Measurements from ENCODE around the gene NPTX1. TPM values are rescaled to one million over a fixed set of nuclear protein-coding genes. Genes with fewer than 3 reads are reported as not detected.

NPTX1 gene
- total and polyA plus RNA-seq, 2 of the 13 experiments (the other 11 are each of a cell fraction or from before 2014, with no cell fraction given), result 0.01 TPM; not detected in 1

DNA sequence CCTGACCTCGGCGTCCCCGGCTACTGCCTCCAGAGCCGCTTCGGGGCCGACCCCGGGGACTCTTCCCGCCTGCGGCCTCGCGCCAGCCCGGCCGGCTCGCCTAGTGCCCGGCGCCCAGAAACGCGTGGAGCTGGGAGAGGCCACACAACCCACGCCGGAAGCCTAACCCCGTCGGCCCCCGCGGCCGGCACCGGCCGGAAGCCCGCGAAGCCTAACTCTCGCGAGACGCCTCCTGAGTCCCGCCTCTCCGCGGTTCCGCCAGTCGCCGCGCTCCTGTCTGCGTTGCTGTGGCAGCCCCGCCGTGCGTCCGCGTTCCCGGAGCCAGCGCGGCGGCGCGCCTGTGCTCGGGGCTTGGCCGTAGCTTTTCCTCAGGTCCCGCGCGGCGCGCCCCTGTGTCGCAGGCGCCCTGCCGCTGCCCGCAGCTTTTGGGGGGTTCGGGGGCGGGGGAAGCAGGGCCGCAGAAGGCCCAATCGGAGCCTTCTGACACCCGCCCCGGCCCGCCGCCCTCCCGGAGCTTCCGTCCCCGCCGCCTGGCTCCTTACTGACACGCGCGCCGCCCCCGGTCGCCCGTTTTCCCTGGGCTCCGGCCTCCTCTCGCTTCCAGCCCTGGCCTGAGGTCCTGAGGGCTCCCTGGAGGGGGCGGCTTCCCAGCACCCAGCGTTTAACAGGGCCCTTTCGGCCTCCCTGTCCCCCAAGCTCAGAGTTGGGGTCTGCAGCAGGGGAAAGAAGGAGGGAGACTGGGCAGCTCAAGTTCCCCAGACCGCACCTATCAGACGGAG lies 21.7 kb downstream of the NPTX1 start (continued):
- TF ChIP-seq ESRRA (CRISPR knock-in tag; IDR thresholded peaks at IDR 0.05; ENCODE audit: low read depth), result peak; percentile 40; the same call in 1 of the 2 replicates
- peak; percentile 71 for TF ChIP-seq ELF1 (CRISPR knock-in tag; IDR thresholded peaks at IDR 0.05)
- TF ChIP-seq KLF6 (CRISPR knock-in tag; IDR thresholded peaks at IDR 0.05), result peak; percentile 84; the same call in 1 of the 2 replicates
- TF ChIP-seq ZFAT (CRISPR knock-in tag; conservative IDR thresholded peaks at IDR 0.05), result peak; percentile 87; the same call in 1 of the 2 replicates
- TF ChIP-seq BCL6 (CRISPR knock-in tag; IDR thresholded peaks at IDR 0.05), result 0 out of 2 replicates have a peak, but pooled peaks have one; percentile 14
- TF ChIP-seq, protein P1, sequence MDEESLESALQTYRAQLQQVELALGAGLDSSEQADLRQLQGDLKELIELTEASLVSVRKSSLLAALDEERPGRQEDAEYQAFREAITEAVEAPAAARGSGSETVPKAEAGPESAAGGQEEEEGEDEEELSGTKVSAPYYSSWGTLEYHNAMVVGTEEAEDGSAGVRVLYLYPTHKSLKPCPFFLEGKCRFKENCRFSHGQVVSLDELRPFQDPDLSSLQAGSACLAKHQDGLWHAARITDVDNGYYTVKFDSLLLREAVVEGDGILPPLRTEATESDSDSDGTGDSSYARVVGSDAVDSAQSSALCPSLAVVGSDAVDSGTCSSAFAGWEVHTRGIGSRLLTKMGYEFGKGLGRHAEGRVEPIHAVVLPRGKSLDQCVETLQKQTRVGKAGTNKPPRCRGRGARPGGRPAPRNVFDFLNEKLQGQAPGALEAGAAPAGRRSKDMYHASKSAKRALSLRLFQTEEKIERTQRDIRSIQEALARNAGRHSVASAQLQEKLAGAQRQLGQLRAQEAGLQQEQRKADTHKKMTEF (CRISPR knock-in tag; IDR thresholded peaks at IDR 0.05), result peak; percentile 96
- TF ChIP-seq, protein P2, sequence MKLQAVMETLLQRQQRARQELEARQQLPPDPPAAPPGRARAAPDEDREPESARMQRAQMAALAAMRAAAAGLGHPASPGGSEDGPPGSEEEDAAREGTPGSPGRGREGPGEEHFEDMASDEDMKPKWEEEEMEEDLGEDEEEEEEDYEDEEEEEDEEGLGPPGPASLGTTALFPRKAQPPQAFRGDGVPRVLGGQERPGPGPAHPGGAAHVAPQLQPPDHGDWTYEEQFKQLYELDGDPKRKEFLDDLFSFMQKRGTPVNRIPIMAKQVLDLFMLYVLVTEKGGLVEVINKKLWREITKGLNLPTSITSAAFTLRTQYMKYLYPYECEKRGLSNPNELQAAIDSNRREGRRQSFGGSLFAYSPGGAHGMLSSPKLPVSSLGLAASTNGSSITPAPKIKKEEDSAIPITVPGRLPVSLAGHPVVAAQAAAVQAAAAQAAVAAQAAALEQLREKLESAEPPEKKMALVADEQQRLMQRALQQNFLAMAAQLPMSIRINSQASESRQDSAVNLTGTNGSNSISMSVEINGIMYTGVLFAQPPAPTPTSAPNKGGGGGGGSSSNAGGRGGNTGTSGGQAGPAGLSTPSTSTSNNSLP (IDR thresholded peaks at IDR 0.05; ENCODE audit: low read depth, low read length), result no peak
- TF ChIP-seq FOXA3 (CRISPR knock-in tag; IDR thresholded peaks at IDR 0.05), result peak; percentile 29; the same call in 1 of the 2 replicates
- TF ChIP-seq ZNF256 (CRISPR knock-in tag; conservative IDR thresholded peaks at IDR 0.05), result peak; percentile 92
- no peak for TF ChIP-seq SNRNP70 (IDR thresholded peaks at IDR 0.05; ENCODE audit: low read depth, low read length)
- TF ChIP-seq, protein P3, sequence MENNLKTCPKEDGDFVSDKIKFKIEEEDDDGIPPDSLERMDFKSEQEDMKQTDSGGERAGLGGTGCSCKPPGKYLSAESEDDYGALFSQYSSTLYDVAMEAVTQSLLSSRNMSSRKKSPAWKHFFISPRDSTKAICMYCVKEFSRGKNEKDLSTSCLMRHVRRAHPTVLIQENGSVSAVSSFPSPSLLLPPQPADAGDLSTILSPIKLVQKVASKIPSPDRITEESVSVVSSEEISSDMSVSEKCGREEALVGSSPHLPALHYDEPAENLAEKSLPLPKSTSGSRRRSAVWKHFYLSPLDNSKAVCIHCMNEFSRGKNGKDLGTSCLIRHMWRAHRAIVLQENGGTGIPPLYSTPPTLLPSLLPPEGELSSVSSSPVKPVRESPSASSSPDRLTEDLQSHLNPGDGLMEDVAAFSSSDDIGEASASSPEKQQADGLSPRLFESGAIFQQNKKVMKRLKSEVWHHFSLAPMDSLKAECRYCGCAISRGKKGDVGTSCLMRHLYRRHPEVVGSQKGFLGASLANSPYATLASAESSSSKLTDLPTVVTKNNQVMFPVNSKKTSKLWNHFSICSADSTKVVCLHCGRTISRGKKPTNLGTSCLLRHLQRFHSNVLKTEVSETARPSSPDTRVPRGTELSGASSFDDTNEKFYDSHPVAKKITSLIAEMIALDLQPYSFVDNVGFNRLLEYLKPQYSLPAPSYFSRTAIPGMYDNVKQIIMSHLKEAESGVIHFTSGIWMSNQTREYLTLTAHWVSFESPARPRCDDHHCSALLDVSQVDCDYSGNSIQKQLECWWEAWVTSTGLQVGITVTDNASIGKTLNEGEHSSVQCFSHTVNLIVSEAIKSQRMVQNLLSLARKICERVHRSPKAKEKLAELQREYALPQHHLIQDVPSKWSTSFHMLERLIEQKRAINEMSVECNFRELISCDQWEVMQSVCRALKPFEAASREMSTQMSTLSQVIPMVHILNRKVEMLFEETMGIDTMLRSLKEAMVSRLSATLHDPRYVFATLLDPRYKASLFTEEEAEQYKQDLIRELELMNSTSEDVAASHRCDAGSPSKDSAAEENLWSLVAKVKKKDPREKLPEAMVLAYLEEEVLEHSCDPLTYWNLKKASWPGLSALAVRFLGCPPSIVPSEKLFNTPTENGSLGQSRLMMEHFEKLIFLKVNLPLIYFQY (CRISPR knock-in tag; IDR thresholded peaks at IDR 0.05; ENCODE audit: borderline replicate concordance), result peak; percentile 59
- TF ChIP-seq KMT2B (CRISPR knock-in tag; IDR thresholded peaks at IDR 0.05), result 0 out of 2 replicates have a peak, but pooled peaks have one; percentile 10
- peak; percentile 33; the same call in 1 of the 2 replicates for TF ChIP-seq CBX5 (CRISPR knock-in tag; IDR thresholded peaks at IDR 0.05; ENCODE audit: borderline replicate concordance)
- TF ChIP-seq GABPB1 (CRISPR knock-in tag; IDR thresholded peaks at IDR 0.05), result peak; percentile 97
- TF ChIP-seq, protein P4, sequence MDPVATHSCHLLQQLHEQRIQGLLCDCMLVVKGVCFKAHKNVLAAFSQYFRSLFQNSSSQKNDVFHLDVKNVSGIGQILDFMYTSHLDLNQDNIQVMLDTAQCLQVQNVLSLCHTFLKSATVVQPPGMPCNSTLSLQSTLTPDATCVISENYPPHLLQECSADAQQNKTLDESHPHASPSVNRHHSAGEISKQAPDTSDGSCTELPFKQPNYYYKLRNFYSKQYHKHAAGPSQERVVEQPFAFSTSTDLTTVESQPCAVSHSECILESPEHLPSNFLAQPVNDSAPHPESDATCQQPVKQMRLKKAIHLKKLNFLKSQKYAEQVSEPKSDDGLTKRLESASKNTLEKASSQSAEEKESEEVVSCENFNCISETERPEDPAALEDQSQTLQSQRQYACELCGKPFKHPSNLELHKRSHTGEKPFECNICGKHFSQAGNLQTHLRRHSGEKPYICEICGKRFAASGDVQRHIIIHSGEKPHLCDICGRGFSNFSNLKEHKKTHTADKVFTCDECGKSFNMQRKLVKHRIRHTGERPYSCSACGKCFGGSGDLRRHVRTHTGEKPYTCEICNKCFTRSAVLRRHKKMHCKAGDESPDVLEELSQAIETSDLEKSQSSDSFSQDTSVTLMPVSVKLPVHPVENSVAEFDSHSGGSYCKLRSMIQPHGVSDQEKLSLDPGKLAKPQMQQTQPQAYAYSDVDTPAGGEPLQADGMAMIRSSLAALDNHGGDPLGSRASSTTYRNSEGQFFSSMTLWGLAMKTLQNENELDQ (CRISPR knock-in tag; IDR thresholded peaks at IDR 0.05; ENCODE audit: borderline replicate concordance), result no peak
- TF ChIP-seq, protein P5, sequence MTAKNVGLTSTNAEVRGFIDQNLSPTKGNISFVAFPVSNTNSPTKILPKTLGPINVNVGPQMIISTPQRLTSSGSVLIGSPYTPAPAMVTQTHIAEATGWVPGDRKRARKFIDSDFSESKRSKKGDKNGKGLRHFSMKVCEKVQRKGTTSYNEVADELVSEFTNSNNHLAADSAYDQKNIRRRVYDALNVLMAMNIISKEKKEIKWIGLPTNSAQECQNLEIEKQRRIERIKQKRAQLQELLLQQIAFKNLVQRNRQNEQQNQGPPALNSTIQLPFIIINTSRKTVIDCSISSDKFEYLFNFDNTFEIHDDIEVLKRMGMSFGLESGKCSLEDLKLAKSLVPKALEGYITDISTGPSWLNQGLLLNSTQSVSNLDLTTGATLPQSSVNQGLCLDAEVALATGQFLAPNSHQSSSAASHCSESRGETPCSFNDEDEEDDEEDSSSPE (CRISPR knock-in tag; IDR thresholded peaks at IDR 0.05), result peak; percentile 95
